GM10266 (cell line): ENCODE measurements around the gene MYCBPAP.

Experiments
- DNase-seq: peaks from one replicate; pipeline ENCODE4 v3.0.0; 2012; ENCODE audit errors: extremely low spot score
- TF ChIP-seq, protein P1 (sequence below): IDR thresholded peaks from 2 replicates; pipeline ENCODE4 v1.5.1; 2012; ENCODE audit warnings: mild to moderate bottlenecking, low read depth; ENCODE audit not compliant: control insufficient read depth, insufficient read depth; ENCODE audit errors: missing control alignments

MYCBPAP gene

DNA sequence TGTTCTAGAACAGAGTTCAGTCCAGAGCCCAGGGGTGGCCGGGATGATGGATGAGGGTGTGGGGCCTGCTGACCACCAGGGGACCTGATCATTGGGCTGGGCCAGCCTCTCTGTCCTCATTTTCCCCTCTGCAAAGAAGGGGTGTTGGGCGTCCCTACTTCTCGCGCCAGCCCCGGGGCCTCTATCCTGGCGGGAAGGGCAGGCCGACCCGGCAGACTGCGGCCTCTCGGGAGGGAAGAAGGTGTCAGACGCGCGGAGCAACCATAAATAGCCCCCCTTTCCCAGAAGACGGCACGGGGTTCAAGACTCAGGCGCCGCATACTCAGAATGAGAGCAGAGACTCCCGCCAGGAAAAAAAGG, 50.3 kb downstream of the MYCBPAP start:
- no peak for DNase-seq
- TF ChIP-seq, protein P1, sequence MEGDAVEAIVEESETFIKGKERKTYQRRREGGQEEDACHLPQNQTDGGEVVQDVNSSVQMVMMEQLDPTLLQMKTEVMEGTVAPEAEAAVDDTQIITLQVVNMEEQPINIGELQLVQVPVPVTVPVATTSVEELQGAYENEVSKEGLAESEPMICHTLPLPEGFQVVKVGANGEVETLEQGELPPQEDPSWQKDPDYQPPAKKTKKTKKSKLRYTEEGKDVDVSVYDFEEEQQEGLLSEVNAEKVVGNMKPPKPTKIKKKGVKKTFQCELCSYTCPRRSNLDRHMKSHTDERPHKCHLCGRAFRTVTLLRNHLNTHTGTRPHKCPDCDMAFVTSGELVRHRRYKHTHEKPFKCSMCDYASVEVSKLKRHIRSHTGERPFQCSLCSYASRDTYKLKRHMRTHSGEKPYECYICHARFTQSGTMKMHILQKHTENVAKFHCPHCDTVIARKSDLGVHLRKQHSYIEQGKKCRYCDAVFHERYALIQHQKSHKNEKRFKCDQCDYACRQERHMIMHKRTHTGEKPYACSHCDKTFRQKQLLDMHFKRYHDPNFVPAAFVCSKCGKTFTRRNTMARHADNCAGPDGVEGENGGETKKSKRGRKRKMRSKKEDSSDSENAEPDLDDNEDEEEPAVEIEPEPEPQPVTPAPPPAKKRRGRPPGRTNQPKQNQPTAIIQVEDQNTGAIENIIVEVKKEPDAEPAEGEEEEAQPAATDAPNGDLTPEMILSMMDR = no peak

DNA sequence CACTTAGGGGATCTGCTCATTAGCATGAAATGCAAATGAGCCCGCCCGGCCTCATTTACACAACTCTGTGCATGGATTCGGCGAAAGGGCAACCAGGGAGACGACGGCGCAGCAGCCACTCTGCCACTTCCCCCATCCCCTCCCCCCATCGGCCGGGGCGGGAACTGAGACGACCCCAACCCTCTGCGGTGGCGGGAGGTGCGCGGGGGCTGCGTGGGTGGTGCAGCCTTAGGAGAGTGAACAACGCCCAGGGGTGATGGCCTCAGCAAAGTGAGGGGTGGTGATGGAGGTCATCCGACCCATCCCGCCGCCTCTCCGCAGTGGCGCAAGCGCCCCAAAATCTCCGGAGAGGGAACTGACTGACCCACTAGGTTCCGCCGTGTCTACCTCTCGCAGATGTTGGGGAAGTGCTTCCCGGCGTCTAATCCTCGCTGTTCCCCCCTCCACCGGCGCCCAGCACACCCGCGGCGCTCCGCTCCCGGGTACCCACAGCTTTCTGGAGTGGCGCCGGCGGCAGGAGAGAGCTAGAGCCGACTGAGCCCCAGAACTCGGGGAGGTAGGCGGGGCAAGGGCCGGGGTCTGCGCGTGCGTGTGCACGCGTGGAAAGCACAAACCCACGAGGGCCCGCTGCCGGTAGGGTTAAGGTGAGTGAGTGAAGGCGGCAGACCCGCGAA, 50.8 kb downstream of the MYCBPAP start:
- TF ChIP-seq, protein P1 = no peak
- DNase-seq = no peak

DNA sequence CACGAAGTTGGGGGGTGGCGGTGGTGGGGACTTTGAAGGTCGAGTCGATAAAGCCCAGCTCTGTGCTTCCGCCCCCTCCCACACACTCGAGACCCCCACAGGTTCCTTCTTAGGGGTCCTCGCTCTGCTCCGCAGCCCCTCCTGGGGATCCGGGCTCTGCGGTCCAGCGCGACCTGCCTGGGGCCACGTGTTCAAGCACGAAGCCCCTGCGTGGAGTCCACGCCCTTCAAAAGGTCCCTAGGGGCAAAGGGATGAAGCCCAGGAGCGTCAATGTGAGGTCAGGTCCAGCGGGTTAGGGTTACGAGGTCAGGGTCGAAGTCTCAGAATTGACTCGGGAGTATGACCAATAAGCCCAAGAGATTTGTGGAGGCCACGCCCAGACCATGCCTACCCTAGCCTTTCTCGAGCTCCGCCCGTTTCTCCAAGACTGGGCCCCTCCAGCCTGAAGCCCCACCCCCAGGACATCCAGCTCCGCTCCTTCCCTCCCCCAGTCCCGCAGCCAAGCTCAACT, 51.5 kb downstream of the MYCBPAP start:
- TF ChIP-seq, protein P1 = no peak
- peak; percentile 76 for DNase-seq

DNA sequence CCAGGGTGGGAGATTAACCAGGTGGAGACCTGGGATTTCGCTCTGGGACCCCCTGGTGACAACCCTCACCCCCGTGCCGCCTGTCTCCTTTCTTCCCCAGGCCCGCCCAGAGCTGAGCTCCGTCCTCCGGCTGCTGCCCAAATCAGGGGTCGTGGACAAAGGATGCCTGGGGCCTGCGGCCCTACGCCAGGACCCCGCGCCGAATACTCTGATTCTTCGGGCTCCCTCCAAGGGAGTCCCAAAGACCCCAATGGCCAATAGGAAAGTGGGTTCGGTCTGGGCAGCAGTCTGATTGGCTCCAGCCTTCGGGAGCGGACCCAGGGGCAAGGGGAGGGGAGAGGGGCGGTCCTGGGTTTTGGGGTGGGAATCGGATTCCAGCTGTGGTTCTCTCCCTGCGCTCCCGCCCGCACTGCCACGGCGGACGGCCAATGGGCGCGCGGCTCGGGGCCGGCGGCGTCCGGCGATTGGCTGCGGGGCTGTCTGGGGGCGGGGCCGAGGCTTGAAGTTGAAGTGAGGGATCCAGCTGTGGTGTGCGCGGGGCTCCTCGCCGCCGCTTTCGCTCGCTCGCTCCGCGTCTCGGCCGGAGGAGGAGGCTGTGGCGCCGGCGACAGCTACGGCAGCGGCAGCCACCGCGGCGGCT, 52.1 kb downstream of the MYCBPAP start, which contains the start of gene CACNA1G:
Gene CACNA1G (plus strand): TSS at position 531 of the 640 bp plus-strand sequence. CDS start 745 bp downstream, outside the sequence.
- peak; percentile 97 for DNase-seq
- TF ChIP-seq, protein P1 = no peak

DNA sequence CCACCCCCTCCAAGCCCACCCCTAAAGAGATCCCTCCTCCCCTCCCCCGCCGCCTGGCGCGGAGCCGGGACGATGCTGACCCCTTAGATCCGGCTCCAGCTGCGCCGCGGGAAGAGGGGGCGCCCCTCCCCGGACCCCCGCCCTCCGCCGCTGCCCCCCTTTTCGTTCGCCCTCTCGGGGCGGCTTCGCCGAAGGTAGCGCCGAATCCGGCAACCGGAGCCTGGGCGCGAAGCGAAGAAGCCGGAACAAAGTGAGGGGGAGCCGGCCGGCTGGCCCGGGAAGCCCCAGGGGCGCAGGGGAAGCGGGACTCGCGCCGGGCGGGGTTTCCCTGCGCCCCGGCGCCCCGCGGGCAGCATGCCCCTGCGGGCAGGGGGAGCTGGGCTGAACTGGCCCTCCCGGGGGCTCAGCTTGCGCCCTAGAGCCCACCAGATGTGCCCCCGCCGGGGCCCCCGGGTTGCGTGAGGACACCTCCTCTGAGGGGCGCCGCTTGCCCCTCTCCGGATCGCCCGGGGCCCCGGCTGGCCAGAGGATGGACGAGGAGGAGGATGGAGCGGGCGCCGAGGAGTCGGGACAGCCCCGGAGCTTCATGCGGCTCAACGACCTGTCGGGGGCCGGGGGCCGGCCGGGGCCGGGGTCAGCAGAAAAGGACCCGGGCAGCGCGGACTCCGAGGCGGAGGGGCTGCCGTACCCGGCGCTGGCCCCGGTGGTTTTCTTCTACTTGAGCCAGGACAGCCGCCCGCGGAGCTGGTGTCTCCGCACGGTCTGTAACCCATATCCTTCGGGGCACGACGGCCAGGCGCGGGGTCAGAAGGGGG, 52.9 kb downstream of the MYCBPAP start:
- TF ChIP-seq, protein P1 = no peak
- DNase-seq = peak; percentile 73

DNA sequence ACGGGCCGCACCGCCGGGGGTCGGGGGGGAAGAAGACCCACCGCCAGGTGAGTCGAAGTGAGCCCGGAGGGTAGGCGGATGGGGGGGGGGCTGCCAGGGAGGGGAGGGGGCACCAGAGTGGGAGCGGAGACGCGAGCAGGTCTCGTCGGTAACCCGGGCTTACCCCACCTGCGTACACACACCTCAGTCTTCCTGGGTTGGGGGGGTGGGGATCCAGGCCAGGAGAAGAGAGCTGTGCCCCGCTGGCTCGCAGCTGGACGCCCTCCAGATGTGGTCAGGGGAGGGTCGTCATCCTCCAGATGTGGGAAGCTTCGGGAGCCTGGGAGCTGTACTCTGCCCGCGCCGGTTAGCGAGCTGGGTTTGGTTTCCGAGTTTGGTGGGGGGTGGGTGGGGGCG, 53.5 kb downstream of the MYCBPAP start:
- TF ChIP-seq, protein P1 = no peak
- DNase-seq = no peak
